GM21737 (cell line): ENCODE measurements around the gene EOLA1.
A peak's percentile ranks its signal among the peaks of the same experiment; 100 is the strongest.
"Not testable (repeated sequence)": the region's sequence is repeated elsewhere in the genome, so short reads cannot be mapped to it uniquely, and the experiment has no call there.

Source experiments
- ATAC-seq: cut with Tn5 transposase; IDR thresholded peaks from one replicate; pipeline ENCODE4 v1.9.1; 2021; ENCODE audit warnings: mild to moderate bottlenecking, moderate library complexity; ENCODE audit not compliant: unreplicated experiment

The EOLA1 gene

GRCh38 chrX:149541521-149542047 is 772 bp downstream of the EOLA1 start:
- ATAC-seq, result no peak

DNA sequence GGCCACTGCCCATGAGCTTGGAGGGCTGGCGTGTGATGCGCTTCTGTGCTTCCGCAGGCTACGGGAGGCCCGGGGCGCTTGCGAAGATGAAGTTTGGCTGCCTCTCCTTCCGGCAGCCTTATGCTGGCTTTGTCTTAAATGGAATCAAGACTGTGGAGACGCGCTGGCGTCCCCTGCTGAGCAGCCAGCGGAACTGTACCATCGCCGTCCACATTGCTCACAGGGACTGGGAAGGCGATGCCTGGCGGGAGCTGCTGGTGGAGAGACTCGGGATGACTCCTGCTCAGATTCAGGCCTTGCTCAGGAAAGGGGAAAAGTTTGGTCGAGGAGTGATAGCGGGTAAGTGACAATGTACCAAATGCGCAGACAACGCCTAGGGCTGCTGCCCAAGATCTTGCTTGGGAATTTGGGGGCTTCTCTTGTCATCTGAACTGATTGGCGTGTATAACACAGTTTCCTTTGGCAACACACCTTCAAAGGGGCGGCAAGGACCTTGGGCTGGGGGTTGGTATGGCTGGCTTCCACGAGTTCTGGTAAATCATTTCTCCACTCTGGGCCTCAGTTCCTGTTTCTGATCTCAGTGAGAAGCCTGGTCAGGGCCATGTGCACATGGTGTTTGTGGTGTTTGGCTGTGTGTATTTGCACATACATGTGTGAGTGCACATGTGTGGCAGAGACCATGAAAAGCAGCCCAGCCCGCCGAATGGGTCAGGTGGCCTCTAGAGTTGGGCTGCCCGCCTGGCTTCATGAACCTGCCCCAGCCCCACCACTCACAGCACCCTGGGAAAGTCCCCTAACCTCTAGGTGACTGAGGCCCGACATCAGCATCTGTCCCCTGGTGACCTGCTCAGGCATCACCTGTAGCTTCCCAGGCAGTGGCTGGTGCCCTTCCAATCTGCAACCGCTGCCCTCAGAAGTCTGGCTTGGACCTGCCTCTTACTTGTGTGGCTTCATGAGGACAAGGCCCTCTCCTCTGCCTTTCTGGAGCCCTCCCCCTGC is 5.0 kb downstream of the EOLA1 start:
- peak; percentile 40 for ATAC-seq

DNA sequence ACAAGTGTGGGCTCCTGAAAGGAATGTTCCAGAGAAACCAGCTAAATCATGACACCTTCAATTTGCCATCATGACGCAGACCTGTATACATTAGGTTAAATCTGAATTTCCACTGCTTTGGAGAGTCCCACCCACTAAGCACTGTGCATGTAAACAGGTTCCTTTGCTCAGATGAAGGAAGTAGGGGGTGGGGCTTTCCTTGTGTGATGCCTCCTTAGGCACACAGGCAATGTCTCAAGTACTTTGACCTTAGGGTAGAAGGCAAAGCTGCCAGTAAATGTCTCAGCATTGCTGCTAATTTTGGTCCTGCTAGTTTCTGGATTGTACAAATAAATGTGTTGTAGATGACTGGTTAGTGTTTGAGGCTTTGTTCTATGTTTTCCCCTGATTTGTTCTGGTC is 6.2 kb downstream of the EOLA1 start:
- ATAC-seq, result not testable (repeated sequence)

- ATAC-seq, result not testable (repeated sequence)
Observed at GRCh38 chrX:149547782-149548181, 7.0 kb downstream of the EOLA1 start.

DNA sequence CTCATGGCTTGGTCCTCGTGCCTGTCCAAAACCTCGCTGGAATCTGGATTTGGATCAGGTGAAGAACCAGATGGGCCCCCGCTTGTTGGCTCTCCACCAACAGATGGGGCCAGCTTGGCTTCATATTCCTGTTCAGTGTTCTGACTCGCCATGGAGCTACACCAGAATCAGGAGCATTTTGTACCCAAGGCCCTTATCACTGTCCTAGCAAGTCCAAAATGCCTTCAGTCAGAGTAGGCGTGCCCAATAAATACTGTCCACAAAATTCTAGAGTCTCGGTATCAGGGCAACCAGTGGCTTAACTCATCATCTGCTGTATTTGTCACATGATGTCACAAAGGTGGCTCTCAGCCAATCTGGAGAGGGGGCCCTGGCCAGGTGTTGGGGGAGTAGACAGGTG is 8.9 kb downstream of the EOLA1 start, which contains the start of gene HSFX3:
HSFX3 (minus strand) TSS at position 224 of the 400 bp plus-strand sequence; CDS start at position 152, 72 bp downstream.
- ATAC-seq, result not testable (repeated sequence)

GRCh38 chrX:149550454-149550853 is 9.6 kb downstream of the EOLA1 start:
- not testable (repeated sequence) for ATAC-seq

GRCh38 chrX:149551245-149551938 is 10.6 kb downstream of the EOLA1 start:
- ATAC-seq, result peak; percentile 44

- peak; percentile 11 for ATAC-seq
Observed at GRCh38 chrX:149551939-149552248, 11.1 kb downstream of the EOLA1 start.

GRCh38 chrX:149555251-149555650 is 14.4 kb downstream of the EOLA1 start:
- not testable (repeated sequence) for ATAC-seq

GRCh38 chrX:149563359-149563758 is 22.5 kb downstream of the EOLA1 start:
- ATAC-seq, result no peak

- ATAC-seq, result no peak
Observed at GRCh38 chrX:149567621-149568417, 27.0 kb downstream of the EOLA1 start.

DNA sequence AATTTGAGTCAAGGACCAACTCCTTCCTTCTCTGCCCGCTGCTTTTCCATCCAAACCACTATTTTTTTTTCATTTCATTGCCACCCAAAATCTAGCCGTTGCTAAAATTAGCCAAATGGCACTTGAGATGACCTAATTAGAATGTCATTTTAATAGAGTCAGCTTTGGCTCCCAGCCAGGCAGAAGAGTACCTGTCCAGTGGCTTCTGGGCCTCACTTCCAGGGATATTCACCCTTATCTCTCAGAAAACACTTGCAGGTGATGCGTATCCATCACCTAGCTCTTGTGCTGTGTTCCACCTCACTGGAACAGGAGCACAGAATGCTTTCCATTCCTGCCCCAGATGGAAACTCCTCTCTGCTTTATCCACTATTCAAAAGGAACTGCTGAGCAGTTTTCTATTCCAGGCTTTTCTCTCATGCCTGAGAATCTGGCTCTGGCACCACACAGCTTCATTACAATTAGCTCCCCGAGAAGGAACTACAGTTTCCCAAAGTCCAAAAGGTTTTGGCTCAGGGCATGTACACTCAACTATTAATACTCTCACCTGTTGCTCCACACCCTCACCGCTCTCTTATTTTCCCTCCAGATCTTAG is 28.0 kb downstream of the EOLA1 start:
- ATAC-seq, result no peak

DNA sequence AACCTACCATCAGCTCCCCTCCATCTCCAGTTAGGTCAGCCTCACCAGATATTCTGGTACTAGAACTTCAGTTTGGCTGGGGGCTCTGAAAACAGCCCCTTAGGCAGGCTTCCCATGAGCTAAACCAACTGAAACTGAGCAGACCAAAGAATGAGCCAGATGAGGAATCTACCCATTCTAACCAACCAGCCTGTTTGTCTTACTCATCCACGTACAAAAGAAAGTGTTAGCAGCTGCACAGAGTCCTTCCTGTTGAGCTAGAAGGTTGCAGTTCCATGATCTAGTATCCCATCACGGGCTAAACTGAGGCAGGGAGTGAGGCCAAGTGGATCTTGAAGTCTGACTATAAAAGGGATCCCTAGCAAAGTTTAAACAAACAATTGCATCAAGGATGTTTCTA is 29.0 kb downstream of the EOLA1 start:
- no peak for ATAC-seq

DNA sequence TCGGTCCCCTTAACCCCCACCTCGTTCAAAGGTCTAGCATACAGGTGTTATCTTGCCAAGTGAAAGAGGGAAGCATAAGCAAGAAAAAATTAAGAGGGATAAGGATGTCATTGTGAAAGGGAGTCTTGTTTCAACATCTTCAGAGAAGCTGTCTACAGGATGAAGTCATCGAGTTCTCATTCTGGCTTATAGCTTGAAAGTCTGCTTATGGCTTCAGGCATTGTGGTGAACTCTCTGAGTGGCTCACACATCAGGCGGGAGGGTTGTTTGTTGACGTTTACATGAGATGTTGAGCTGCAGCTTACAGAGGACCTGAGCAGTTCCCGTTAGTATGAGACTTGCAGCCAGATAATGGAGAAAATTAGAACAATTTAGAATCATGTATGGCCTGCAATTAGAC is 29.9 kb downstream of the EOLA1 start:
- no peak for ATAC-seq

GRCh38 chrX:149571770-149572169 is 31.0 kb downstream of the EOLA1 start:
- ATAC-seq, result no peak

- no peak for ATAC-seq
Observed at GRCh38 chrX:149572743-149573142, 31.9 kb downstream of the EOLA1 start.

DNA sequence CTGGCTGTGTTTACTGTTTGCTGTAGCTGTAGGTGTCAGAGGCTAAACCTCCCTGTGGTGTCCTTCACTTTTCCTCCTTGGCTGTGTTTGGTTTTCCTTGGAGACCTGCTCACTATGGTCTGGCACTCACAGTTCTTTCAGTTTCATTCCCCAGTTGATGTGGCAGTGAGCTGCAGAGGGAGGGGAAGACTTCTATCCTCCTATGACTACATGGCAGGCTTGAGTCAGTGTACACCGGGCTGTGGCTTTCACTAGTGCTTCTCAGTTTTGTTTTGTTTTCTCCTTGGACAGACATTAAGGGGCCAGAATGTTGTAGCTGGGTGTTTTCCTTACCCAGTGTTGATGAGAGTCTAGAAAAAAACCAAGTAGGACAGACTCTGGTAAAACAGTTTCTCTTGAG is 32.6 kb downstream of the EOLA1 start:
- peak; percentile 100 for ATAC-seq

DNA sequence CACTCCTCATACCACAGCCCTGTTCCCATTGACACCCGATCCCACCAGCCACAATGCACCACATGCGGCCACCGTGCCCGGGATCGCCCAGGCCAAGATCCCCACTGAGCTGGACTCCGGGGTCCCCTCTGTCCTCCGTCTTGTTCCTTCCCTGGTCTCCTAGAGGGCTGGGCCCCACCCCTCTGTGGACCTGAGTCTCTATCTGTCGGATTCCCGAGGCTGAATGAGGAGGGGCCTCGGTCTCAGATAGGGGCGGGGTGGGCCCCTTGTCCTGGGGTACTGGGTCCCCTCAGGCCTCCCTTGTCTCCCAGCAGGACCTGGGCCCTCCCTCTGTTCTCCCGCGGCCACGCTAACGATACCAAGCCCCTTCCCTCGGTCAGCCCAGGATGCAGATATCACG is 44.8 kb downstream of the EOLA1 start:
- ATAC-seq, result not testable (repeated sequence)

GRCh38 chrX:149587359-149587758 is 46.5 kb downstream of the EOLA1 start, which contains the start of gene MAGEA9B:
Gene MAGEA9B (minus strand): TSS chrX:149587459. CDS start chrX:149583179, 4,280 bp downstream.
- not testable (repeated sequence) for ATAC-seq

DNA sequence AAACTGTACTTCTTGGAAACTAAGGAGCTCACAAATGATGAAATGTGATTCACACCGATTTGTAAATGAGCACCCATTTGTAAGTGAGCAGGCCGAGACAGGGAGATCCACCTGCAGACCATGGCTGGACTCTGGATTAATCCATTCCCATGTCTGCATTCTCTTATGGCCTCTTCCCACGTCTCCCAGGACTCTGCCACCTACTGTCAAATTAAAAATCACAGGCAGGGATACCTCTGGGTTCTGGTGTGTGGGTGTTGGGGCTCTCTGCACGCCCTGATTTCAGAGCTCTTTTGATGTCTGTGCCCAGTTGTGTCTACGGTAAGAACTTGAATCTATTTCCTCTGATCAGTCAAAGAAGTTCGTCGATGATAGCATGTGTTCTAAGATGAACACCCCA is 50.2 kb downstream of the EOLA1 start:
- not testable (repeated sequence) for ATAC-seq
